NK-92 (cell line): ENCODE data around the gene SCD5.
"Not testable (repeated sequence)": the region's sequence is repeated elsewhere in the genome, so short reads cannot be mapped to it uniquely, and the experiment has no call there.

ENCODE experiments used
- DNase-seq: peaks from one replicate; lab custom pipeline; 2025; ENCODE audit not compliant: unreplicated experiment; lab: John Stamatoyannopoulos, UW

SCD5 gene

GRCh38 chr4:82798168-82799005 lies at the start of gene SCD5:
Gene SCD5 (minus strand): TSS chr4:82798796. CDS start chr4:82798537, 259 bp downstream.
- no peak for DNase-seq

- no peak for DNase-seq
Observed at GRCh38 chr4:82842593-82842992, 44.0 kb upstream of the SCD5 start.

- DNase-seq, result no peak
Observed at GRCh38 chr4:82839624-82840023, 41.0 kb upstream of the SCD5 start.

- no peak for DNase-seq
Observed at GRCh38 chr4:82833696-82834313, 35.2 kb upstream of the SCD5 start.

GRCh38 chr4:82833060-82833459 lies 34.5 kb upstream of the SCD5 start:
- not testable (repeated sequence) for DNase-seq

GRCh38 chr4:82825425-82825824 lies 26.8 kb upstream of the SCD5 start:
- no peak for DNase-seq

- no peak for DNase-seq
Observed at GRCh38 chr4:82823062-82823461, 24.5 kb upstream of the SCD5 start.

- no peak for DNase-seq
Observed at GRCh38 chr4:82820689-82821088, 22.1 kb upstream of the SCD5 start.

GRCh38 chr4:82818664-82819662 lies 20.4 kb upstream of the SCD5 start:
- no peak for DNase-seq

- DNase-seq, result not testable (repeated sequence)
Observed at GRCh38 chr4:82816874-82817273, 18.3 kb upstream of the SCD5 start.

GRCh38 chr4:82814034-82814433 lies 15.4 kb upstream of the SCD5 start:
- no peak for DNase-seq

GRCh38 chr4:82811838-82812341 lies 13.3 kb upstream of the SCD5 start:
- DNase-seq, result no peak

- no peak for DNase-seq
Observed at GRCh38 chr4:82811392-82811791, 12.8 kb upstream of the SCD5 start.

- DNase-seq, result no peak
Observed at GRCh38 chr4:82810176-82810575, 11.6 kb upstream of the SCD5 start.

GRCh38 chr4:82809619-82810018 lies 11.0 kb upstream of the SCD5 start:
- DNase-seq, result no peak

- no peak for DNase-seq
Observed at GRCh38 chr4:82803746-82804145, 5.2 kb upstream of the SCD5 start.

GRCh38 chr4:82802911-82803310 lies 4.3 kb upstream of the SCD5 start:
- DNase-seq, result no peak

GRCh38 chr4:82801910-82802521 lies 3.4 kb upstream of the SCD5 start:
- DNase-seq, result no peak

- no peak for DNase-seq
Observed at GRCh38 chr4:82799006-82799881, 648 bp upstream of the SCD5 start.
